SH-SY5Y (cell line): ENCODE measurements around the gene PAX7.
A peak's percentile ranks its signal among the peaks of the same experiment; 100 is the strongest.

ENCODE experiments used
- GATA2 ChIP-seq: IDR thresholded peaks from 2 replicates; pipeline ENCODE4 v1.6.1; 2011; ENCODE audit warnings: mild to moderate bottlenecking, low read depth, low read length
- GATA3 ChIP-seq: IDR thresholded peaks from 2 replicates; pipeline ENCODE4 v1.6.1; 2011; ENCODE audit warnings: low read depth, mild to moderate bottlenecking, low read length, moderate library complexity

Gene PAX7

GRCh38 chr1:18630511-18631495 lies at the start of gene PAX7:
TSS of gene PAX7 (plus strand) at chr1:18630846. CDS start at chr1:18631604, 758 bp downstream.
- no peak for TF ChIP-seq GATA3

GRCh38 chr1:18581420-18581880 lies 49.2 kb upstream of the PAX7 start:
- no peak for TF ChIP-seq GATA2
- TF ChIP-seq GATA3: no peak

GRCh38 chr1:18582890-18583289 lies 47.8 kb upstream of the PAX7 start:
- TF ChIP-seq GATA3 (no peak), GATA2 (no peak)

GRCh38 chr1:18583326-18583941 lies 47.2 kb upstream of the PAX7 start:
- TF ChIP-seq GATA3: no peak
- no peak for TF ChIP-seq GATA2

GRCh38 chr1:18588093-18588492 lies 42.6 kb upstream of the PAX7 start:
- TF ChIP-seq GATA2 (no peak), GATA3 (no peak)

GRCh38 chr1:18592368-18592767 lies 38.3 kb upstream of the PAX7 start:
- TF ChIP-seq GATA2 (no peak), GATA3 (no peak)

GRCh38 chr1:18597160-18598042 lies 33.2 kb upstream of the PAX7 start:
- TF ChIP-seq GATA2 (no peak), GATA3 (no peak)

GRCh38 chr1:18599086-18599485 lies 31.6 kb upstream of the PAX7 start:
- no peak; the same call in 1 of the 2 replicates for TF ChIP-seq GATA3
- peak; percentile 98 for TF ChIP-seq GATA2

- TF ChIP-seq GATA2: no peak
- TF ChIP-seq GATA3: no peak
Observed at GRCh38 chr1:18599704-18600103, 30.9 kb upstream of the PAX7 start.

GRCh38 chr1:18602533-18603211 lies 28.0 kb upstream of the PAX7 start:
- TF ChIP-seq GATA2: no peak
- no peak for TF ChIP-seq GATA3

- TF ChIP-seq GATA2 (no peak), GATA3 (no peak)
Observed at GRCh38 chr1:18603212-18603852, 27.3 kb upstream of the PAX7 start.

GRCh38 chr1:18606443-18607288 lies 24.0 kb upstream of the PAX7 start:
- TF ChIP-seq GATA3 (no peak), GATA2 (no peak)
